GM12874 (cell line): ENCODE data around the gene JPH3.

ENCODE experiments used
- TF ChIP-seq, protein P1 (sequence below): IDR thresholded peaks from 2 replicates; pipeline ENCODE4 v1.5.1; 2011; ENCODE audit warnings: low read depth, mild to moderate bottlenecking, control low read depth, low read length, moderate library complexity; ENCODE audit not compliant: insufficient read depth

JPH3 gene

DNA sequence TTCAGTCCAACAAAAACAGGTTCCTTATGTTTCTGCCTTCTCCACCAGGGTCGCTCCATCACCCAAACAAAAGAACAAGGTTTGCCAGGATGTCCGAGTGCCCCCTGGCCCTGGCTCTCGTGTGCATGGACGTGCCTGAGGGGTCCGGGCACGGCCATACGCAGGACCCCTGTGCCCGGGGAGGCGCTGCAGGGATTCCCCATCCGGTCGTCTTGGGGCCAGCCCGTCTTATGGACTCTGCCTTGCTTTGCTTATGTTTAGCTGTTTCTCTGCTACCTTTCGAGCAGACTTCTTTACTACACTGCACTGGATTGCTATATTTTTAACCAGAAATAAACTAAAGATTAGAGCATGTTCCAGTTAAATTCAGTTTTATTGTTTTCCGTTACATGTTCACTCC lies 95.5 kb downstream of the JPH3 start:
- TF ChIP-seq, protein P1, sequence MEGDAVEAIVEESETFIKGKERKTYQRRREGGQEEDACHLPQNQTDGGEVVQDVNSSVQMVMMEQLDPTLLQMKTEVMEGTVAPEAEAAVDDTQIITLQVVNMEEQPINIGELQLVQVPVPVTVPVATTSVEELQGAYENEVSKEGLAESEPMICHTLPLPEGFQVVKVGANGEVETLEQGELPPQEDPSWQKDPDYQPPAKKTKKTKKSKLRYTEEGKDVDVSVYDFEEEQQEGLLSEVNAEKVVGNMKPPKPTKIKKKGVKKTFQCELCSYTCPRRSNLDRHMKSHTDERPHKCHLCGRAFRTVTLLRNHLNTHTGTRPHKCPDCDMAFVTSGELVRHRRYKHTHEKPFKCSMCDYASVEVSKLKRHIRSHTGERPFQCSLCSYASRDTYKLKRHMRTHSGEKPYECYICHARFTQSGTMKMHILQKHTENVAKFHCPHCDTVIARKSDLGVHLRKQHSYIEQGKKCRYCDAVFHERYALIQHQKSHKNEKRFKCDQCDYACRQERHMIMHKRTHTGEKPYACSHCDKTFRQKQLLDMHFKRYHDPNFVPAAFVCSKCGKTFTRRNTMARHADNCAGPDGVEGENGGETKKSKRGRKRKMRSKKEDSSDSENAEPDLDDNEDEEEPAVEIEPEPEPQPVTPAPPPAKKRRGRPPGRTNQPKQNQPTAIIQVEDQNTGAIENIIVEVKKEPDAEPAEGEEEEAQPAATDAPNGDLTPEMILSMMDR = no peak

DNA sequence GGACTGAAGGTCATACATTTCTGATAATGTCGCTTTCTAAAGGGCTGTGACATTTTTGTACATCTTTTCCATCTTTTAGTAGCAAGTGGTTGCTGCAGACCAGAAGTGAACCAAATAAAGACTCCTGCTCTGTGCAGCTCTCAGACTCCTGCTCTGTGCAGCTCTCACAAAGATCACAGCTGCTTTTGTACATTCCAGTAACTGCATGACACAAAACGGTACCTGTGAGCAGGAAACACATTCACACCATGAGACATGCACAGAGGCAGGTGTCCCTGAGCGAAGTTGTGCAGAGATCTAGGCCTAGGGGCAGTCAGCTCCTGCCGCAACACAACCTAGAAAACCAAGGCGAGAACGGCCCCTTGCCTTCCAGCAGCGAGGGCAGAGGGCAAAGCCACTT lies 95.9 kb downstream of the JPH3 start:
- TF ChIP-seq, protein P1 = no peak

DNA sequence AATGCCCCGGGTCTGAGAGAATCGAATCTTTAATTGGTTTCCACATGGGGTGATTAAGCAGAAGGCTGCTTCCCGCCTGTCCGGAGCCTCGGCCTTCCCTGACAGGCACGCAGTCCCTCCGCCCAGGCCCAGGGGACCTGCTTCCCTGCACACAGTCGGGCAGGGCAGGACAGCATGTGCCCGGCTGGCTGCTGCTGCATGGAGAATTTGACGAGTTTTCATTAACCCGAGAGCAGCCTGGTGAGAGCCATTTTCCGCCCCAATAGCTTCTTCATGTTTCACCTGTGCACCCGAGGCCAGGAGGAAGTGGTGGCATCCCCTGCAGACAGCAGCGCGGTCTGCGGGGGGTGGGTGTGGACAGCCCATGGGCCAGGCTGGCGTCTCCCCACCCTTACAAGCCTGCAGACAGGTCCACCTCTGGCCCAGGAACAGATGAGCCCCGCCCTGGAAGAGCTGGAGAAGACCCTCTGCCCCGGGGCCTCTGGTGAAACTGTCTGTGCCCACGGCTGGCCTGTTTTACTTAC lies 96.4 kb downstream of the JPH3 start:
- TF ChIP-seq, protein P1 = no peak

GRCh38 chr16:87700406-87701077 lies 98.2 kb downstream of the JPH3 start:
- TF ChIP-seq, protein P1 = no peak

DNA sequence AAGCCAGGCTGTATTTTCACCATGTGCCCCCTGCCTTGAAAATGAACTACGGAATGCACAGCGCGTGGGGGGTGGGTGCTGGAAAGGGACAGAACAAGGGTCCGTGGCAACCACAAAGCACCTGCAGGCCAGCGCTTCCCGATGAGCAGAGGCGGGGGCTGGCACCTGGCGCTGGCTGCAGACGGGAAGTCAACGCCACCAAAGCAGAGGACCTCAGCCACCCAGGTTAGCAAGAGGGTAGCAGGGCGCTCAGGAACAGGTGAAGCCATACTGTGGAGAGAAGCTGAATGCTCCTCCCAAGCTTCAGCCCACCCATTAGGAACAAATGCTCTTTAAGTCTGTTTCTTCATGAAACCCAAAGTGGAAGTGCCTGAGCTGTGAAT lies 98.8 kb downstream of the JPH3 start:
- TF ChIP-seq, protein P1 = no peak

DNA sequence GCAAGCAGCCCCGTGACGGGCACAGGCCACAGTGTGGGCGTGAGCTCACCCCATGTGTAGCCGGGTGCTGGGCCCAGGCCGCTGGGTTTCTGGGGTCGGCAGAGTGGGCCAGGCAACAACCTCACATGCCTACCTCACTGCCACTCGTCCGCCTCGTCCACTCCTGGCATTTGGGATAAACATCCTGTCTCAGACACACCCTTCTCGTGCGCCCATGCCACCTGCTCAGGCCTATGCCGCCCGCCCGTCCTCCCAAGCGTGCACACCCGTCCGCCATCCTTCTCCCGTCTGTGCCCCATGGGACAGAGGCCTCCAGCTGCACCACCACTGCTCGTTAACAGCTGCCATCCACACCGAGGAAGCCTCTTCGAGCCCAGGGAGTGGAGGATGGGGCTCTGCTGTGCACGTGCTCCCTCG lies 99.2 kb downstream of the JPH3 start:
- TF ChIP-seq, protein P1 = no peak

GRCh38 chr16:87702325-87702811 lies 100.1 kb downstream of the JPH3 start:
- TF ChIP-seq, protein P1 = peak; percentile 80
